Loucy (cell line): ENCODE results near the gene ERF.

Experiments used
- H2AFZ ChIP-seq: fragments of 200-600 bp; sonication (generic); 2 replicates; pipeline ENCODE4 v1.6.0; 2016; ENCODE audit warnings: antibody characterized with exemption, mild to moderate bottlenecking, low read length, moderate library complexity
- H3F3A ChIP-seq: fragments of 200-600 bp; 2 replicates; pipeline ENCODE4 v1.6.0; 2016; ENCODE audit warnings: antibody characterized with exemption, low read depth, mild to moderate bottlenecking
- H3K27me3 ChIP-seq: fragments of 200-600 bp; sonication (generic); 2 replicates; pipeline ENCODE4 v1.6.1; 2014; ENCODE audit warnings: low read length, mild to moderate bottlenecking; ENCODE audit not compliant: insufficient read depth, poor library complexity, severe bottlenecking
- H3K36me3 ChIP-seq: fragments of 200-600 bp; sonication (generic); 2 replicates; pipeline ENCODE4 v1.6.1; 2016; ENCODE audit warnings: low read length; ENCODE audit not compliant: insufficient read depth
- H3K4me1 ChIP-seq: fragments of 200-600 bp; sonication (generic); 2 replicates; pipeline ENCODE4 v1.5.1; 2014; ENCODE audit warnings: low read length, mild to moderate bottlenecking; ENCODE audit not compliant: insufficient read depth, poor library complexity, severe bottlenecking
- H3K4me2 ChIP-seq: fragments of 200-600 bp; sonication (generic); 2 replicates; pipeline ENCODE4 v1.6.0; 2014; ENCODE audit warnings: antibody characterized with exemption, low read length, low read depth, mild to moderate bottlenecking; ENCODE audit not compliant: poor library complexity, severe bottlenecking
- H3K4me3 ChIP-seq: fragments of 200-600 bp; sonication (generic); 2 replicates; pipeline ENCODE4 v1.5.1; 2014; ENCODE audit warnings: low read length, mild to moderate bottlenecking, mixed read lengths; ENCODE audit not compliant: poor library complexity, severe bottlenecking
- H3K79me2 ChIP-seq: fragments of 200-600 bp; sonication (generic); 2 replicates; pipeline ENCODE4 v1.6.1; 2014; ENCODE audit warnings: low read length; ENCODE audit not compliant: insufficient read depth
- H3K9ac ChIP-seq: fragments of 200-600 bp; sonication (generic); 2 replicates; pipeline ENCODE4 v1.6.0; 2014; ENCODE audit warnings: mild to moderate bottlenecking, low read depth, low read length, moderate library complexity; ENCODE audit not compliant: poor library complexity, severe bottlenecking
- H3K9me2 ChIP-seq: fragments of 200-600 bp; sonication (generic); replicated peaks from 2 replicates; pipeline ENCODE4 v1.6.1; 2016; ENCODE audit warnings: low read depth, low read length, mixed read lengths
- H3K9me3 ChIP-seq: fragments of 200-600 bp; sonication (generic); 2 replicates; pipeline ENCODE4 v1.6.1; 2014; ENCODE audit warnings: mild to moderate bottlenecking, antibody characterized with exemption, low read length, low read depth; ENCODE audit not compliant: insufficient read depth
- H4K20me1 ChIP-seq: fragments of 200-600 bp; sonication (generic); 2 replicates; pipeline ENCODE4 v1.6.0; 2014; ENCODE audit warnings: antibody characterized with exemption, low read length, mild to moderate bottlenecking; ENCODE audit not compliant: insufficient read depth, poor library complexity, severe bottlenecking
- CTCF ChIP-seq: fragments of 200-600 bp; sonication (generic); conservative IDR thresholded peaks from 2 replicates; pipeline ENCODE4 v1.5.1; 2014; ENCODE audit warnings: mild to moderate bottlenecking, antibody characterized with exemption, low read length
- EZH2phosphoT487 ChIP-seq: fragments of 200-600 bp; IDR thresholded peaks from 2 replicates; pipeline ENCODE4 v1.6.1; 2018; ENCODE audit warnings: antibody characterized with exemption, mild to moderate bottlenecking, moderate library complexity, borderline replicate concordance

Gene ERF

GRCh38 chr19:42230571-42230970 is 24.4 kb downstream of the ERF start:
- H3K9me2 ChIP-seq: no peaks in the 10 kb centered on the region
- peaks cover 73% of the 10 kb centered on the region; the same call in 1 of the 2 replicates for H3K36me3 ChIP-seq
- TF ChIP-seq CTCF (no peak), EZH2phosphoT487 (no peak)
- H3K9ac ChIP-seq: no peak overlapping the region
- H3K27me3 ChIP-seq: no peaks in the 10 kb centered on the region
- H3K9me3 ChIP-seq: no peaks in the 10 kb centered on the region
- H2AFZ ChIP-seq: no peak overlapping the region
- no peak overlapping the region for H3K4me2 ChIP-seq
- 0 out of 2 replicates have a peak, but pooled peaks cover 3% of the 10 kb centered on the region for H3K79me2 ChIP-seq
- peaks cover 13% of the 10 kb centered on the region for H4K20me1 ChIP-seq
- no peak overlapping the region for H3K4me3 ChIP-seq
- H3K4me1 ChIP-seq: no peaks in the 10 kb centered on the region
- H3F3A ChIP-seq: no peaks in the 10 kb centered on the region

GRCh38 chr19:42229855-42230351 is 25.0 kb downstream of the ERF start:
- Histone ChIP-seq H4K20me1 (peaks cover 13% of the 10 kb centered on the region), H3K9me3 (no peaks in the 10 kb centered on the region), H2AFZ (no peak overlapping the region), H3K9ac (no peak overlapping the region), H3K4me1 (no peaks in the 10 kb centered on the region), H3K27me3 (no peaks in the 10 kb centered on the region), H3K9me2 (no peaks in the 10 kb centered on the region), H3K79me2 (0 out of 2 replicates have a peak, but pooled peaks cover 3% of the 10 kb centered on the region), H3F3A (no peaks in the 10 kb centered on the region), H3K4me3 (no peak overlapping the region), H3K36me3 (peaks cover 72% of the 10 kb centered on the region; the same call in 1 of the 2 replicates), H3K4me2 (no peak overlapping the region)
- TF ChIP-seq CTCF (no peak), EZH2phosphoT487 (no peak)

GRCh38 chr19:42229301-42229854 is 25.6 kb downstream of the ERF start:
- TF ChIP-seq EZH2phosphoT487: no peak
- TF ChIP-seq CTCF: peak; percentile 33; the same call in 1 of the 2 replicates
- Histone ChIP-seq H4K20me1 (peaks cover 13% of the 10 kb centered on the region), H3K9me2 (no peaks in the 10 kb centered on the region), H3K4me3 (no peak overlapping the region), H3K79me2 (no peaks in the 10 kb centered on the region), H3F3A (no peaks in the 10 kb centered on the region), H3K9me3 (no peaks in the 10 kb centered on the region), H3K4me1 (no peaks in the 10 kb centered on the region), H3K9ac (no peak overlapping the region), H3K4me2 (no peak overlapping the region), H3K36me3 (peaks cover 74% of the 10 kb centered on the region; the same call in 1 of the 2 replicates), H2AFZ (no peak overlapping the region), H3K27me3 (no peaks in the 10 kb centered on the region)
